Renal cortex interstitium (tissue), 11 donors: Measurements from ENCODE around the gene TAMALIN. TPM values are rescaled to one million over a fixed set of nuclear protein-coding genes. Genes with fewer than 3 reads are reported as not detected.
"Not testable (repeated sequence)": the region's sequence is repeated elsewhere in the genome, so short reads cannot be mapped to it uniquely, and the experiment has no call there.

ENCODE experiments used
- DNase-seq, 11 donors: peaks; one replicate each; pipeline ENCODE4 v3.0.0-alpha.2; 2013; ENCODE audit warnings: low read depth in 9 of 11, low spot score in 4 of 11; ENCODE audit errors: extremely low read depth in 1 of 11
- polyA plus RNA-seq, 3 donors: library from polyadenylated mRNA; unstranded; fragments of 120-200 nt; gene quantifications; one replicate each; pipeline ENCODE4 v1.2.1, GENCODE V29; 2013; ENCODE audit not compliant: insufficient read length in 3 of 3

The TAMALIN gene
- polyA plus RNA-seq, 3 donors: 19.7 to 21.4 (median 20.3) TPM

DNA sequence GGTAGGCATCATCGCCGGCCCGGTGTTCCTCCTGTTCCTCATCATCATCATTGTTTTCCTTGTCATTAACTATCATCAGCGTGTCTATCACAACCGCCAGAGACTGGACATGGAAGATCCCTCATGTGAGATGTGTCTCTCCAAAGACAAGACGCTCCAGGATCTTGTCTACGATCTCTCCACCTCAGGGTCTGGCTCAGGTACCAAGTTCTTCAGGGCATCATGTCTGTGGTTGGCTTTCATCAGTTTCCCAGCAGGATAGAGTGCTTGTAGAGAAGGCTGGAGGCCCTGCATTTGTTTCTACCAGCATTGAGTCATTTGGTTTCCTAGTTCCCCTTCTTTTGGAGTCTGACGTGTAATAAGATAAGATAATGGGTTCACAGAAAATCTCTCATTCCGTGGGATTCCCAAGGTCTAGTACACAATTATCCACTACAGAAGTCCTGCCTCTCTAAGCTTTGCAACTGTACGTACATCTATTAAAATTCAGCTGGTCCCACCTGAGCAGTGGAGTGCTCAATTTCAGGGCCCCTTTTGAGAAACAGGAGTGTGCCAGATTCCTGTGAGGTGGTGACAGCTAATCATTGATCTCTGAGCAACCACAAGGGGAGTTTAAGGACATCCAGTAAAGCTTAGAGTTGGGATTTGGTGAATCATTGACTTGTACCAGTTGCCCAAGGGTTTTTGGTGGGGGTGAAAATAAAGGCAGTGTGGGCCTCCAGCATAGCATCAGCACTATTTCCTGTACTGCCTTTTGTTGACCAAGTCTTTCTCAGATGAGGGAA lies 30.2 kb upstream of the TAMALIN start:
- DNase-seq: peak in 6 of 11 donors; percentile 48 to 85 (median 76)

DNA sequence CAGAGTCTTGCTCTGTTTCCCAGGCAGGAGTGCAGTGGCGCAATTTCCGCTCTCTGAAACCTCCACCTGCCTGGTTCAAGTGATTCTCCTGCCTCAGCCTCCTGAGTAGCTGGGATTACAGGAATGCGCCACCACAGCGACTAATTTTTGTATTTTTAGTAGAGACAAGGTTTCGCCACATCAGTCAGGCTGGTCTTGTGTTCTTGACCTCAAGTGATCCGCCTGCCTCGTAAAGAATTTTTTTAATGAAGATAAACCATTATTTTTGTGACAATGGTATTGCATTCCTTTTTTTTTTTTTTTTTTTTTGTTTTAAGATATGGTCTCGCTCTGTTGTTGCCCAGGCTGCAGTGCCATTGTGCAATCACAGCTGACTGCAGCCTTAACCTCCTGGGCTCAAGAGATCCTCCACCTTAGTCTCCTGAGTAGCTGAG lies 29.4 kb upstream of the TAMALIN start:
- no peak for DNase-seq

DNA sequence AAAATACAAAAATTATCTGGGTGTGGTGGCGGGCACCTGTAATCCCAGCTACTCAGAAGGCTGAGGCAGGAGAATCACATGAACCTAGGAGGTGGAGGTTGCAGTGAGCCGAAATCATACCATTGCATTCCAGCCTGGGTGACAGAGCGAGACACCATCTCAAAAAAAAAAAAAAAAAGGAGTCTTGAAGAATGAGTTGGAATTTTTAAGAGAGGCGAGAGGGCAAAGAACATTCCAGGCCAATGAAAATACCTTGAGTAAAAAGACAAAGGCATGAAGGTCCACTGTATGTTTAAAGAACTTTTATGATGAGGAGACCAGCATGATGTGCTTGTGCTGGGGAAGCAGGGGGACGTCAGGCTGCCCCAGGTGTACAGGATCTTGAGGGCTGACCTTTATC lies 27.4 kb upstream of the TAMALIN start:
- DNase-seq: not testable (repeated sequence)

DNA sequence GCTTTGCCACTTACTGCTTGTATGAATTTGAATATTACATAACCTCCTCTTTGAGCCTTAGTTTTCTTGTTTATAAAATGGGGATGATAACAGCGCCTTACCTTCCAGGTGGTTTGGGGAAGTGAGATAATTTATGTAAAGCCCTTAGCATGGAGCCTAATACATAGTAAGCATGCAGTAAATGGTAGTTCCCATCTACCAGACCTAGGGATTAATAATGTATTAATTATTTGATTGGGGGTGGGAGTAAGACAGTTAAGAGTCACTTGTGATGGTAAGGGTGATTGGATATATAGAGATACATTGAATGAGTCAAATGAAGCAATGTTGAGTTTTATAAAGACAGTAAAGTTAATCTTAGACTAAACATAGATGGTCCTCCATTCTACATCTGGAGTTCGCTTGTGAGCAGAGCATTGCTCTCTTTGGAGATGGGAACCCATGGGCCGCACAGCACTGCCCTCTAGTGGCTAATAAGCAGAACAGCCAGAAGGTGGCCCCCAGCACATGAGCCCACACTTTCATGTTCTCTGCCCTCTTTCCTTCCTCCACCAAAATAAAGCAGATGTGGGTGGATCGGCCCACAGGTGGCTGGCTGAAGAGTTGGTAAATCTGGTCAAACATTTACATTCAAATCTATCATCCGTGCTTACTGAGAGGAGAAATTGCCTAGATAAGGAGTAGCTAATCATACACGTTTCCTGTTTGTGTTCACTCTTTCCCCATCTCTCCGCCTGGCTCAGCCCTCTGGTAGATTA lies 26.5 kb upstream of the TAMALIN start:
- peak in 6 of 11 donors; percentile 59 to 76 (median 68) for DNase-seq

DNA sequence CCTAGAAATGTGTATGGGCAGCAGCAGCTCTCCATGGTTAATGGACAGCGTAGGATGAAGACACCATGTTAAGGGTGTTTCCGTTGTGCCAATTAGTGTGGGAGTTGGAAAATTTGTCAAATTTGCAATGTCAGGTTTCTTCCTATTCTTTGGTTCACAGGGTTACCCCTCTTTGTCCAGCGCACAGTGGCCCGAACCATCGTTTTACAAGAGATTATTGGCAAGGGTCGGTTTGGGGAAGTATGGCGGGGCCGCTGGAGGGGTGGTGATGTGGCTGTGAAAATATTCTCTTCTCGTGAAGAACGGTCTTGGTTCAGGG lies 26.0 kb upstream of the TAMALIN start:
- no peak for DNase-seq

DNA sequence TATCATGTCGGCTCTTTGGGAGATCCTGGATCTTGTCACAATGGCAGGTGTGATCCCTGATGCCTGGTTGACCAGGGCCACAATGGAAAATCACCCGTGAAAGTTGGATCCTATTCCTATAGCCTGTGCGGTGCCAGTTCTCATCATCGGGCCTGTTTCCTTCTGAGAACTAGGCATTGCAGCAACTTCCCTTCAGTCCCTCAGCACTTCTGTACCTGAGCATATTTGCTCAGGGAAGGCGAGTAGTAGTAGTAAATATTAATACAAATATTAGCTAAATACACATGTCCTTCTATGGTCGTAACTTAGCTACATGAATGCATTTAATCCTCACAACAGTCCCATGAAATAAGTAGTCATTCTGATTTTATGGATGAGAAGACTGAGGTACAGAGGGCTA lies 22.1 kb upstream of the TAMALIN start:
- no peak for DNase-seq

DNA sequence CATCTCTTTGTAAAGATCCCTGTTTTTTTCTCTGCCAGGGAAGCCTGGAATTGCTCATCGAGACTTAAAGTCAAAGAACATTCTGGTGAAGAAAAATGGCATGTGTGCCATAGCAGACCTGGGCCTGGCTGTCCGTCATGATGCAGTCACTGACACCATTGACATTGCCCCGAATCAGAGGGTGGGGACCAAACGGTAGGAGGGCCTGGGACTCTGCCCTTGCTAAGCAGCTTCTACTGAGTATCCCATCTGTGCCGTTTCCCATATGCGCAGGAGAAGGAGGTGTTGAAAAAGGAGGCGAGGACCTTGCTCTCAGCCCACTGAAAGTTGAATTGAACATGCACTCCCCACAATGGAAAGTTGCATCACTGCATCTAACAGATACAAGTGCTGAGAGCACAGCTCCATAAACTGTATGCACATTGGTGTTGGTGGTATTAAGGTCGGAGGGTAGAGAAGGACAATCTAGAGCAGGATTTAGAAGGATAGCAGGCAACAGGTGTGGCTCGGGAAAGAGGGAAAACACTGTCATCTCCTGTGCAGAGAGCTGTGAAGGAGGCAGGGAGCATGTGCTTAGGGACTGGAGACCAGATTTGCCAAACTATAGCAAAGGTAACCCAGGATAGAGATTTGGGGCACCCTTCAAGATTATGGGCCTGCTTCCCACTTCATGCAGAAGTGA lies 21.5 kb upstream of the TAMALIN start:
- DNase-seq: no peak

DNA sequence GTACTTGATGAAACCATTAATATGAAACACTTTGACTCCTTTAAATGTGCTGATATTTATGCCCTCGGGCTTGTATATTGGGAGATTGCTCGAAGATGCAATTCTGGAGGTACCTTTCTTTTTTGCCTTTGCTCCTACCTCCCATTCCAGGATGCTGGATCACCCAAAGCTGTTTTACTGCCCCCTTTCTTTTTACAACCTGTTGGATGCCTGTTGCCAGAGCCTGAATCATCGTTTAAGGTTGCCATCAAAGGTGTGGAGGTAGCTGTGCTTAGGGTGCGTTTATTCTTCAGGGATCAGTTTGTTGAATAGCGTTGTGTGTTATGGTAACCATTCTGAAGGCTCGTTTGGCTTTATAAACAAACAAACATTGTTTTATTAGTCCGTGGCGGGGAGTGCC lies 19.9 kb upstream of the TAMALIN start:
- DNase-seq: no peak

DNA sequence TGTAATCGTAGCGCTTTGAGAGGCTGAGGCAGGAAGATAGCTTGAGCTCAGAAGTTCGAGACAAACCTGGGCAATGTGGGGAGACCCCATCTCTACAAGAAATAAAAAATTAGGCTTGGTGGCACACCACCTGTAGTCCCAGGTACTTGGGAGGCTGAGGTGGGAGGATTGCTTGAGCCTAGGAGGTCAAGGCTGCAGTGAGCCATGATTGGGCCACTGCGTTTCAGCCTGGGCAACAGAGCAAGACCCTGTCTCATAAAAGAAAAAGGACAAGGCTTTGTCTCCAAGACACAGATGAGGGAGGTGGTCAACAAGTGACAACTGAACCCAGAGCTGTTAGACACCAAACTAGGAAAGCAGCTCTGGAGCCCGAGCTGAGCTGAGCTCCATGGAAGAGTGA lies 14.5 kb upstream of the TAMALIN start:
- DNase-seq: no peak

DNA sequence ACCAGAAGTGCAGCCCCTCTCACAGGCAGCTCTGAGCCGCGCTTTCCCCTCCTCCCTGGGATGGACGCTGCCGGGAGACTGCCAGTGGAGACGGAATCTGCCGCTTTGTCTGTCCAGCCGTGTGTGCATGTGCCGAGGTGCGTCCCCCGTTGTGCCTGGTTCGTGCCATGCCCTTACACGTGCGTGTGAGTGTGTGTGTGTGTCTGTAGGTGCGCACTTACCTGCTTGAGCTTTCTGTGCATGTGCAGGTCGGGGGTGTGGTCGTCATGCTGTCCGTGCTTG lies 12.3 kb upstream of the TAMALIN start:
- DNase-seq: no peak

DNA sequence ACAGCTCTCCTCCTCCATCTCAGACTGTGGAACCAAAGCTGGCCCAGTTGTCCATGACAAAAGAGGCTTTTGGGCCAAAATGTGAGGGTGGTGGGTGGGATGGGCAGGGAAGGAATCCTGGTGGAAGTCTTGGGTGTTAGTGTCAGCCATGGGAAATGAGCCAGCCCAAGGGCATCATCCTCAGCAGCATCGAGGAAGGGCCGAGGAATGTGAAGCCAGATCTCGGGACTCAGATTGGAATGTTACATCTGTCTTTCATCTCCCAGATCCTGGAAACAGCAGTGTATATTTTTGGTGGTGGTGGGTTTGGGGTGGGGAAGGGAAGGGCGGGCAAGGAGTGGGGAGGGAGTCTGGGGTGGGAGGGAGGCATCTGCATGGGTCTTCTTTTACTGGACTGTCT lies 11.8 kb upstream of the TAMALIN start:
- no peak for DNase-seq

DNA sequence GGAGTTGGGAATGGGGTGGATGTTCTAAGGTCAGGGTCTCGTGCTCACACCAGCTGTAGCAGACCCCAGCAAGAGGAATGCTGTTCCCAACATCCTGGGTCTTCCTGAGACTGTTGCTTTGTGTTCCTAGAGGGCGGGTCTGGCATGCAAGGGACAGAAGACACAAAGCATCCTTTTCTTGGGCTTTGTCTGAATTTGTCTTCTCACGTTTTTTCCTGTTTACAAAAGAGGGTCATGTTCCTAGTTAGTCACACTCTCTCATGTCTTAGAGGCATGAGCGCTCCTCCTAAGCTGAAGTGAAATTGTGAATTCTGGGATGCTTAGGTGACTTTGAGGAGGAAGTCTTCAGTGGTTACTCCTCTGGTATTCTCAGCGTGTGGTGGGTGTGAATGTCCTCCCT lies 9.6 kb upstream of the TAMALIN start:
- no peak for DNase-seq

DNA sequence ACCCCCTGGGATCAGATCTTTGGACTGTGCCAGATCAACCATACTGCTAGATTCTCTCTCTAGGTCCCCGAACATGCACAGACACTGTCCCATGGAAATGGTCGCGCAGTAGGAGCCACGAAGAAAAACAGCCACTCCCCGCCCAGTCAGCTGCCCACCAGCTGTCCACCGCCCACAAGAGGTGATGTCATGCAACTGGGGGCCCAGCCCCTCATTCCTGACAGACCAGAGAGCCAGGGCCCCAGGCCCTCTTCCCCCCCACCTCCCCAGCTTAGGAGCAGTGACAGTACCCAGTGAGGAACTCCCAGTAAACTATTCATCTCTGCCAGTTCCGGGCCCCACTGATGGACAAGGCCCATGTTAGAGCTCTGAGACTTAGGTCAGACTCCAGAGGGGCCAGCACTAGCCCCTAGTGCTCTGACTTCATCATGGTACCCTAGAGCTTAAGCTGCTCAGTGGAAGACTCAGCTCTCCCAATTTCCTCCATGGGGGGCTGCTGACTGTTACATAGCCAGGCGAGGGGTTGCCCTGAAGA lies 3.7 kb upstream of the TAMALIN start:
- DNase-seq: no peak

DNA sequence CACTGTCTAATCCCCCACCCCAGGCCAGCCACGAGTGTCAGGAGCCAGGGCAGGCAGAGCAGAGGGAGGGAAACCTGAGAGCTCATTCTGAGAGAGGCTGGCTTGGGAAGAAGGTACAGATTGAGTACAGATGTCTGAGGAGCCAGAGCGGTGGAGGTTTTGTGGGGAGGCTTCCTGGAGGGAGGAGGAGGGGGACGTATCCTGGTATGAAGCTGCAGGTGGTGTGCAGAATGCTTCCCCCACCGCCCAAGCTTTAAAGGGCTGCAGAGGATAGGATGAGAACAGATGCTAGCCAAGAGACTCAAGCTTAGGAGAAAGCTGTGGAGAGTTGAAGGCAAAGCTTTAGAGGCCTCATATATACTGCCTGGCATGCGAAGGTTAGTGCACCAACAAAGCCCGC lies 3.2 kb upstream of the TAMALIN start:
- DNase-seq: no peak

DNA sequence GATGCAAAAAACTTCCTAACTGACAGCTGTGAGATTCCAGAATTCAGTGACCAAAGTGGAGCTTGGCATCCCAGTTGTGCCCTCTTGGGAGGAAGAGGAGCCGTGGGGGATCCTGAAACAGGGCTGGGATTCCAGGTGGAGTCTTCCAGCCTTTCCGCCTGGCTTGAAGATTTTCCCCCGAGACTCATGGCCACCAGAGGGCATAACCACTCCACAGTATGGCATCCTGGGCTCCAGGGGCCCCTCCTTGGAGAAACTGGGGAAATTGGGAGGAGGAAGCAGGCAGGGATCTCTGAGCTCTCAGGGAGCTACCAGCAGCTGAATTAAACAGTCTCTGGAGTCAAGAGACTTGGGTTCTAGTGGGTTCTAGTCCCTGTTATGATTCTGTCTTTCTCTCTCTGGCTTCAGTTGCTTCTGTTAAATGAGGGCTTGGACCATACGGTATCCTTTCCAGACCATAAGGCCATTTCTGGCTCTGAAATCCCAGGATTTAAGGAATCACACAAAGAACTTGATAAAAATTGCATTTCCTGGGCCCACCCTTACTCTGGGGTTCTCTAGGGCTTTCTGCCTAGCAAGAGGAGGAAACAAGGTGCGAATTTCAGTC lies 2.6 kb upstream of the TAMALIN start:
- DNase-seq: no peak

DNA sequence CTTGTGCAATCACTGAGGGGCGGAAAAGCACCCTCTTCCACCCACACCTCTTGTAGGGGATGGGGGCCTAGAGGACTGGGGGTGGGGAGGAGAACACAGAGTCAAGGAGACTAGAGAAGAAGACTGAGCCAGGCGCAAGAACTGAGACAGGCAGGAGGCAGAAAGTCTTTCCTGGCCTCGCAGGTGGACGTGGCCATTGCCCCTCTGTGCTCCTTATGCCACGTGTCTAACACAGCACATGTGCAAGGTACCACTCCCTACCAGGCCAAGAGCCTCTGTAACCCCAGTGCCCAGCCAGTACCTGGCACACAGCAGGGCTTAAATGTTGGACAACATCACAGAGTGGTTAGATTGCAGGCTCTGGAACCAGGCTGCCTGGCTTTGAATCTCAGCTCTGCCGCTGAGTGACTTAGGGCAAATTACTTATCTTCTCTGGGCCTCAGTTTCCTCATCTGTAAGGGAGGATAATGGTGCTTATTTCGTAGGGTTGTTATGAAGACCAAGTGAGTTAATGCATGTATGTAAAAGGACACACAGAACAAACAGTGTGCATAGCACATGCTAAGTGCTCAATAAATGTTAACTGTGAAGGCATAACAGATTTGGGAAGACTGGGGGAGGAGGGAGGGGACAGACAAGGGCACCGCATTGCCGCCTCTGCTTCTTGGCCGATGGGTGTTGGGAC lies 1.4 kb upstream of the TAMALIN start:
- no peak for DNase-seq

DNA sequence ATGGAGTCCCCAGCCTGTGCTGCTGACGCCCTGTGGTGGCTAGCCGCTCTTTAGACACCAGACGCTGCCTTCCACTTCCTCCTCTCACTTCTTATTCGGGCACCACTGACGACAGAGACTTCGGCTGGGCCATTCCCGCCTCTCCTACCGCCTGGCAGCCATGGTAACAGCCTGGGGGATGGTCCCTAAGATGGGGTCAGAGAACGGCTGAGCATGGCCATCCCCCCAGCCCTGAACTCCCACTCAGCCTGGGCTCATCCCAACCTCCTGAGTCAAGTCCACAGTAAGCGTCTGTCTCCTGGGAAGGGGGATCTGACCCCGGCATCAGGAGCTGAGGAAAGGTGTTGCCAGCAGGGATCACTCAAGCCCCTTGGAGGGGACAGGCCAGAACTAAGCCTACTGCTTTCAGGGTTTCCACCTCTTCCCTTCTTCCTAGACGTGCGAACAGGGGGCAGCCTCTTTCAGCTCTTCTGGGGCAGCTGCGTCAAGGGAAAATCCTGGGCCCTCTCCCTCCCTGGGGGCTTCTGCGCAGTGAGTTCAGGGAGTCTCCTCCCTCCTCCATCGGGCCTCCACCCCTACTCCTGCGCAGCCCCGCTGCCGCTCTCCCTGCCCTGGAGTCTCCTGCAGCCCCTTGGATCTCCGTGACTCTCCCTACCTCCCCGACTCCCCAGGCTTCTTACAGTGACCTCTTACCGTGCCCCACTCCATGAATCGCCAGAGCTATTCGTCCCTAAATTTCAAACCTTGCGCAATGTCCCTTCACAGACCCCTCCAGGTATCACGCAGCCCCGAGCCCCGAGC lies 643 bp upstream of the TAMALIN start:
- no peak for DNase-seq

DNA sequence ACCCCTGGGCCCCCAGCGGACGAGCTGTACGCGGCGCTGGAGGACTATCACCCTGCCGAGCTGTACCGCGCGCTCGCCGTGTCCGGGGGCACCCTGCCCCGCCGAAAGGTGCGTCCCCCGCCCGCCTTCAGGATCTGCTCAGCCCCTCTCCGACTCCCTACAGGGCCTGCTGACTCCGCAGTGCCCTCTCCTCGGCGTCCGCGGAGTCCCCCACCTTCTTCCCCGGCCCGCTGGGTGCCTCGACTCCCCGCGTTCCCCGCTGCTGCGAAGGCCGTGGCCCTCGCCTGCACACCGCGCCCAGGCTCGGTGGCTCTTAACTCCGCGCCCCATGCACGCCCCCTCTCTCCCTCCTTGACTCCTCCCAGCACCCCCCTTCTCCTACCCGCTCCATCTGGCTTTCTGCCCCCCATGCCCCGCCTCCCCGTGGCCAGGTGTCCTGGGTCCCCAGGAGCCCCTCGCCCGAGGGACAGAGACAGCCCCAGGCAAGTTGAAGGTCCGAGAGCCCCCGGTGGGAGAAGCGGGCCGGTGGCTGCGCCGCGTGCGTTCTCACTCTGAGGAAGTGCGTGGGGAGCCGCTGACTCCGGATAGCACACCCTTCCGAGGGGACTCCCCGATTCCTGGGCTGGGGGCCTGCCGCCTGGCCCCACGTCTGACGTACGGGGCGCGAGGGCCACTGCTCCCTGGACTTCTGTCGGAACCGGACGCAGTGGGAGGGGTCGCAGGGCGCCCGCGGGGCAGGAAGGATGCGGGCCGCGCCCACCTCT lies 594 bp downstream of the TAMALIN start:
- no peak for DNase-seq
